ENCODE results near the gene PTPRE. TPM values are rescaled to one million over a fixed set of nuclear protein-coding genes. Genes with fewer than 3 reads are reported as not detected.
A peak's percentile ranks its signal among the peaks of the same experiment; 100 is the strongest.

Gene PTPRE
- total RNA-seq, 2 donors from 2014 or later, result 11.3 to 23.5 TPM

DNA sequence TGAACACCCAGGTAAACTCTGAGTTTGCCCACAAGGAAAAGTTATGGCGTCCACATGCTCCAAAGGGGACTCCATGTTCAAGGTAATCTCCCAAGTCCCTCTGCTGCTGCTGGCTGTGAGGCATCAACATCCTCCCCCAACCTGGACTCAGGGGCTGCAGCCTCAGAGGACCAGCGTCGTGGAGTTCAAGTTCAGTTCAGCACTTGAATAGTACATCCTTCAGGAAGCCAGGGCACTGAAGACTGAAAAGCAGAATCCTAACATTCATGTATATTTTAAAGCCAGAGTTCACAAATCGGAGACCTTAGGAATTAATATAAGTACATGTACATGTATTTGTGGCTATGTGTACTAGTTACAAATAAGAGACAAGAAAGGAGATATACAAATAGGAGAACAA, 90.4 kb downstream of the PTPRE start:
- H3K27ac ChIP-seq, result peak overlapping the region; percentile 54 to 78
- TF ChIP-seq, protein P1, sequence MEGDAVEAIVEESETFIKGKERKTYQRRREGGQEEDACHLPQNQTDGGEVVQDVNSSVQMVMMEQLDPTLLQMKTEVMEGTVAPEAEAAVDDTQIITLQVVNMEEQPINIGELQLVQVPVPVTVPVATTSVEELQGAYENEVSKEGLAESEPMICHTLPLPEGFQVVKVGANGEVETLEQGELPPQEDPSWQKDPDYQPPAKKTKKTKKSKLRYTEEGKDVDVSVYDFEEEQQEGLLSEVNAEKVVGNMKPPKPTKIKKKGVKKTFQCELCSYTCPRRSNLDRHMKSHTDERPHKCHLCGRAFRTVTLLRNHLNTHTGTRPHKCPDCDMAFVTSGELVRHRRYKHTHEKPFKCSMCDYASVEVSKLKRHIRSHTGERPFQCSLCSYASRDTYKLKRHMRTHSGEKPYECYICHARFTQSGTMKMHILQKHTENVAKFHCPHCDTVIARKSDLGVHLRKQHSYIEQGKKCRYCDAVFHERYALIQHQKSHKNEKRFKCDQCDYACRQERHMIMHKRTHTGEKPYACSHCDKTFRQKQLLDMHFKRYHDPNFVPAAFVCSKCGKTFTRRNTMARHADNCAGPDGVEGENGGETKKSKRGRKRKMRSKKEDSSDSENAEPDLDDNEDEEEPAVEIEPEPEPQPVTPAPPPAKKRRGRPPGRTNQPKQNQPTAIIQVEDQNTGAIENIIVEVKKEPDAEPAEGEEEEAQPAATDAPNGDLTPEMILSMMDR (IDR thresholded peaks at IDR 0.05), result no peak
- H3K9me3 ChIP-seq, result no peaks in the 10 kb centered on the region
- DNase-seq (ENCODE audit: low spot score), result no peak
- peaks cover 0 to 44% of the 10 kb centered on the region in 2 donors for H3K4me1 ChIP-seq
- H3K36me3 ChIP-seq, result no peaks in the 10 kb centered on the region
- no peaks in the 10 kb centered on the region for H3K27me3 ChIP-seq
- no peak overlapping the region for H3K4me3 ChIP-seq

DNA sequence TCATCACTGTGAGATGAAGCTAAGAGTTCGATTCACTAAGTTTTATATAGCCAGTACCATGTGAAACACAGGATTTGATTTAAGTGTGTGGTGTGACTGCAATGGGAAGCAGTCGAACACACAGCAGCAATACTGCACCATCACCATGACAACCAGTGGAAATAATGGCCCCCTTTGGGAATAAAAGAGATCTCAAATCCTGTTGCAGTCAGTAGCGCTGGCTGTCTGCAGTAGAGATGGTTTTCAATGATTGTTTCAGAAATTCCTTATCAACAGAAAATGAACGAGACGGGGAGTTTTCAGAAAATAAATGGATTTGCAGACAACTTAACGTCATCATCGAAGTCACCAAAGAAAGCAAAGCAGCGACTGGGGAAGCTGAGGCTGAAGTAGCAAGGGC, 91.0 kb downstream of the PTPRE start:
- H3K4me1 ChIP-seq, result peaks cover 0 to 48% of the 10 kb centered on the region in 2 donors
- peak overlapping the region in 1 of 2 donors; percentile 78 for H3K27ac ChIP-seq
- no peaks in the 10 kb centered on the region for H3K9me3 ChIP-seq

DNA sequence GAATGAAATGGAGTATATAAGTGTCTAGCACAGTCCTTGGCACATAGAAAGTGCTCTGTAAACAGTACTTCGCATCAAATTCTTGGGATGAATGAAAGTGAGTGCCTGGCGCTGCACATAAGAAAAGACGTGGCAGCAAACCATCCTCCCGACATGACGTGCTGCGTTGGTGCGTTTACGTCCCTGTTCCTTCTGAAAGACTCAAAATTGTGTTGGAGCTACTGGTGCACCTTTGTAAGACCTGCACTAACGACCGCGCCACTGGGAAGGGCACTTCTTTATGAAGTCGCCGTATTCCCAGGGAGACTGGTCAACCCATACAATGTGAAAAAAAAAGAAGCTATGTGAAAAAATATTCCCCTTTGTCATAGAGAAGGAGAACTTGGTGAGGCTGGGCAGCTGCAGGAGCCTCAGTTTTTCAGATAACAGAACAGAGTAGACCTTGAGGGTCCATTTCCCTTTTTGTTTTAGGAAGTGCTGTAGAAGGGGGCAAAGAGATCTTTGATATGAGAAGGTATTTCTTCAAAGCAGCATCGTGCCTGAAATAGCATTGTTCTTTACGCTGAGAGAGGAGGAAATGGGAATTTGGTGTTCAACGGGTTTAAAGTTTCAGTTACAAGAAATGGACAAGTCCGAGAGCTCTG, 91.7 kb downstream of the PTPRE start:
- TF ChIP-seq, protein P1 (IDR thresholded peaks at IDR 0.05), result no peak
- H3K4me1 ChIP-seq, result peaks cover 0 to 55% of the 10 kb centered on the region in 2 donors
- no peak for DNase-seq (ENCODE audit: low spot score)
- no peaks in the 10 kb centered on the region for H3K9me3 ChIP-seq
- no peaks in the 10 kb centered on the region for H3K27me3 ChIP-seq
- H3K27ac ChIP-seq, result no peak overlapping the region
- no peak overlapping the region for H3K4me3 ChIP-seq
- H3K36me3 ChIP-seq, result no peaks in the 10 kb centered on the region

More for the DNA sequence above, 91.0 kb downstream of the PTPRE start:
- TF ChIP-seq, protein P1 (IDR thresholded peaks at IDR 0.05), result no peak
- Histone ChIP-seq H3K27me3 (no peaks in the 10 kb centered on the region), H3K4me3 (no peak overlapping the region), H3K36me3 (no peaks in the 10 kb centered on the region)
- no peak for DNase-seq (ENCODE audit: low spot score)

DNA sequence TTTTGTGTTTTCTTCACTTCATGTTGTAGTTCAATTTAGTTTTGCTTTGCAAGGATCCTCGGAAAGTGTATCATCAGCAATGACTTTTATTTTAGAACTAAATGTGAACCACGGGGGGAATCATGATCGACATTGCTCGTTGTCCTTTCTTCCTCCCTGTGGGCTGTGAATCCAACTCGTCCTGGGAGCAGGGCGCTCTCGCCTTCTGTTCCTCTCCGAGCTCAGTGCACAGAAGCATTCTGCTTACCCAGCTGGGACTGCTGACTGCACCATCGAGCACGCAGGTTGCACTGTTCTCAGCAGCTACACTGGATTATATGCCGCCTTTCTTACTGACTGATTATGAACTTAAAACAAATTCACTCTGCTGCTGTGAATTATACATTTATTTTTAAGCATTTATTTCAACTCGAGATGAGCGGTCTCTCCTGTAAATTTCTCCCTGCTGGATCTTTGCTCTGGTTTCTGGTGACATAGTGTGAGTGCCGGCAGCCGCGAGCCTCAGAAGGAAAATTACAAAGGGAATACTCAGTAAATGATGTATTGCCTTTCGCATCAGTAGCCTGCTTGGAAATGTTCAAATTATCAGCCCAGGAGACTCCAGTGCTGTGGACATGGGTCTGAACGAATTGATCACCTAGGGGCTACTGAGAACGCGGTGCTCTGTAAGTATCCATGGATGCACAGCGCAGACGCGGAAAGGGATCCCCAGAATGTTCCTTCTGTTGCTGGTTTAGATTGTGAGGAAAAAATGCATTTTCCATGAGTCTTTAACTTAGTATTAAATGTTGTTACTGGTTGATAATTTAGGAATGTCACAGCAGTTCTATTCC, 92.6 kb downstream of the PTPRE start:
- Histone ChIP-seq H3K36me3 (no peaks in the 10 kb centered on the region), H3K9me3 (no peaks in the 10 kb centered on the region), H3K27ac (no peak overlapping the region), H3K4me3 (no peak overlapping the region), H3K4me1 (peaks cover 0 to 61% of the 10 kb centered on the region in 2 donors), H3K27me3 (no peaks in the 10 kb centered on the region)
- TF ChIP-seq, protein P1 (IDR thresholded peaks at IDR 0.05), result no peak
- DNase-seq (ENCODE audit: low spot score), result no peak

DNA sequence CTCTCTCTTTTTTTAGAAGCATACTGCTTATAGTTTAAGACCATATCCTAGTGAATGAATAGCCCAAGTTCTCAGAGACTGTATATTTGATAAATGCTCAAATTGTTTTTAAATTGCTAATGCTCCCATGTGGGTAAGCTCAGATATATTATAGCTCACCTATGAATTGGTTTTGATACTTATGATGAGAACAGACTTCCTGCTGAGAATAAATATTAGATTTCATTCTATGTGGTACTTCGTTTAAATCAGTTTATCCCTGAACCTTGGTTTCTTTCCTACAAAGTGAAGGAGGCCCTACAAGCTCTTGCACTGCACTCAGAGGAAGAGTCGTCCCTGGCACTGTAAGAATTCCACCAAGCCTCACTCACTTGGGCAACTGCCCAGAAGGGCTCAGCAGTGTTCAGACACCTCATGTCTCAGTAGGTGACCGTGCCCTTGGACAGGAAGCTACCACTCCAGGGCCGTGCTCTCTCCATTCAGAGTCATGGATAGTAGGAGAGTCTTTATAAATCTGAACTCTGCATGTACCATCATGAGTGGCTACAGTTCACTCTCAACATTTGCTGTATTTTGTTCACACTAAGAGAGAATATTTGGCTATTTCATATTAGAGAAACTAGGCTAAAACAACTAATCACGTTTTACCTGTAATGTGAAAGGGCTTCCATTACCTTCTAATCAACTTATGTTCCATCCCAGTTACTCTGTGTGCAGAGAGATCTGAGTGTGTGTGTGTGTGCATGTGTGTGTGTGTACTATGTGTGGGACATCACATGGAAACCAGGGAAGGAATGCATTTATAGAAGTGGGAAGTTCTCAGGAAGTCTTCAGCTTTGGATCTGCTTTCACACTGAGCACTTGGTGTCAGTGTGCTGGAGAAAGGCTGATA, 93.8 kb downstream of the PTPRE start:
- no peaks in the 10 kb centered on the region for H3K27me3 ChIP-seq
- peak overlapping the region; percentile 61 to 76 for H3K27ac ChIP-seq
- H3K36me3 ChIP-seq, result no peaks in the 10 kb centered on the region
- H3K9me3 ChIP-seq, result no peaks in the 10 kb centered on the region
- no peak for DNase-seq (ENCODE audit: low spot score)
- H3K4me1 ChIP-seq, result peaks cover 0 to 59% of the 10 kb centered on the region in 2 donors
- H3K4me3 ChIP-seq, result no peak overlapping the region
- TF ChIP-seq, protein P1 (IDR thresholded peaks at IDR 0.05), result no peak

All from right atrium auricular region (tissue), 2 donors.